Subcutaneous preadipocyte (primary cell): ENCODE measurements around the gene U2AF1. TPM values are rescaled to one million over a fixed set of nuclear protein-coding genes. Genes with fewer than 3 reads are reported as not detected.

ENCODE experiments used
- total RNA-seq: library from RNA; depleted of rRNA; stranded (reverse); fragments of >200 nt; gene quantifications from 2 replicates; pipeline ENCODE4 v1.2.3, GENCODE V29; 2012

Gene U2AF1
- total RNA-seq: 20.9 and 33.0 TPM in 2 replicates

GRCh38 chr21:43106965-43107793, at the start of gene U2AF1:
U2AF1 (minus strand) TSS chr21:43107570; CDS start chr21:43107494, 76 bp downstream.

GRCh38 chr21:43075170-43076022, 32.0 kb downstream of the U2AF1 start, which contains the start of gene CBS:
CBS (minus strand) TSS chr21:43075835; CDS start chr21:43072193, 3,642 bp downstream.

Other genes starting within 250 kb of the U2AF1 start
- 14.0 and 23.5 TPM in 2 replicates for gene WDR4, start 228.0 kb downstream of the U2AF1 start, total RNA-seq
- gene NDUFV3, start 214.3 kb downstream of the U2AF1 start, total RNA-seq: 42.4 and 61.0 TPM in 2 replicates
- gene ERVH48-1, start 181.9 kb downstream of the U2AF1 start, total RNA-seq: not detected in 2 replicates
- 12.9 and 18.0 TPM in 2 replicates for gene PKNOX1, start 133.0 kb downstream of the U2AF1 start, total RNA-seq
- gene CBS, start 31.7 kb downstream of the U2AF1 start, total RNA-seq: 27.9 and 31.9 TPM in 2 replicates
- not detected in 2 replicates for gene CRYAA, start 61.4 kb upstream of the U2AF1 start, total RNA-seq